Mesendoderm (in vitro differentiated cells): ENCODE data around the gene LRRFIP2.

Source experiments
- DNase-seq: peaks from one replicate; pipeline ENCODE4 v3.0.0; 2013
- H2AK5ac ChIP-seq: 2 replicates; pipeline ENCODE4 v1.6.1; 2013; ENCODE audit warnings: low read length, inconsistent platforms
- H2BK120ac ChIP-seq: 2 replicates; pipeline ENCODE4 v1.6.1; 2013; ENCODE audit warnings: low read depth, mild to moderate bottlenecking, low read length, moderate library complexity, mixed read lengths
- H2BK15ac ChIP-seq: replicated peaks from 2 replicates; pipeline ENCODE4 v1.6.1; 2013; ENCODE audit warnings: low read depth, mild to moderate bottlenecking, moderate library complexity
- H2BK5ac ChIP-seq: 2 replicates; pipeline ENCODE4 v1.6.1; 2013; ENCODE audit warnings: low read length, inconsistent platforms
- H3K18ac ChIP-seq: 2 replicates; pipeline ENCODE4 v1.6.1; 2013; ENCODE audit warnings: mild to moderate bottlenecking, low read length, mixed read lengths
- H3K23ac ChIP-seq: one replicate; pipeline ENCODE4 v1.6.1; 2013; ENCODE audit warnings: low read length
- H3K27ac ChIP-seq: 2 replicates; pipeline ENCODE4 v1.5.1; 2013; ENCODE audit warnings: low read depth, mild to moderate bottlenecking, inconsistent platforms, low read length, moderate library complexity
- H3K27me3 ChIP-seq: 2 replicates; pipeline ENCODE4 v1.6.1; 2013; ENCODE audit warnings: low read length, control low read depth, mild to moderate bottlenecking, inconsistent platforms; ENCODE audit not compliant: insufficient read depth, poor library complexity
- H3K36me3 ChIP-seq: 2 replicates; pipeline ENCODE4 v1.6.1; 2013; ENCODE audit warnings: low read length, inconsistent platforms; ENCODE audit not compliant: control insufficient read depth, insufficient read depth
- H3K4ac ChIP-seq: one replicate; pipeline ENCODE4 v1.6.1; 2013; ENCODE audit warnings: low read depth, mild to moderate bottlenecking, low read length, moderate library complexity
- H3K4me1 ChIP-seq: 2 replicates; pipeline ENCODE4 v1.6.1; 2013; ENCODE audit warnings: low read depth, low read length, inconsistent platforms; ENCODE audit not compliant: control insufficient read depth
- H3K4me2 ChIP-seq: 2 replicates; pipeline ENCODE4 v1.6.1; 2013; ENCODE audit warnings: low read length
- H3K4me3 ChIP-seq: 2 replicates; pipeline ENCODE4 v1.5.1; 2013; ENCODE audit warnings: mild to moderate bottlenecking, low read length
- H3K56ac ChIP-seq: one replicate; pipeline ENCODE4 v1.6.1; 2013; ENCODE audit warnings: low read length
- H3K79me1 ChIP-seq: 2 replicates; pipeline ENCODE4 v1.6.1; 2013; ENCODE audit warnings: low read length, inconsistent platforms
- H3K79me2 ChIP-seq: 2 replicates; pipeline ENCODE4 v1.6.1; 2013; ENCODE audit warnings: mild to moderate bottlenecking, low read length; ENCODE audit not compliant: control insufficient read depth, insufficient read depth
- H3K9ac ChIP-seq: 2 replicates; pipeline ENCODE4 v1.6.1; 2013; ENCODE audit warnings: low read length, inconsistent platforms
- H4K5ac ChIP-seq: one replicate; pipeline ENCODE4 v1.6.1; 2013; ENCODE audit warnings: low read length
- H4K8ac ChIP-seq: one replicate; pipeline ENCODE4 v1.6.1; 2013; ENCODE audit warnings: low read depth, mild to moderate bottlenecking, control low read depth, low read length, moderate library complexity
- WGBS: extraction: QIAGEN DNeasy Blood & Tissue Kit; methylation state at CpG from one replicate; pipeline ENCODE4 v1.1.7; 2013; ENCODE audit warnings: low lambda C conversion rate, missing lambda C conversion rate; ENCODE audit not compliant: insufficient coverage; ENCODE audit errors: extremely low coverage; 5-methylcytosine and 5-hydroxymethylcytosine counted together

LRRFIP2 gene

DNA sequence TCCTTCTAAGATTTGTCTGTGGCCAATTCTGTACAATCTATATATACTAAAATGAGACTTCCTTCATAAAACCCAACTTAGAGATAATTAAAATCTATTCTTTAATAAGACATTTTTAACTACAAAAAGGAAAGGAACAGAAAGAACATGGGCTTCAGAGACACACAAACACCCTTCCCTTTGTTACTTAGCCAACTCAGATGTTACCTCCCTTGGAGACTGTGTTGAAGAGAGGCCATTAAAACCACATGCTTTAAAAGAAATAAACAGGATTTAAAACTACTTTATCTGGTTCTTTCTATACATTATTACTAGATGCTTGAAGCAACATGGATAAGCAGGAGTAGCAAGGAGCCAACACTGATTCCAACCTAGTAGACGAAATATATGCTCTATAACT is 42.0 kb downstream of the LRRFIP2 start:
- H3K27me3 ChIP-seq, result no peaks in the 10 kb centered on the region
- H2BK5ac ChIP-seq, result no peak overlapping the region
- no peaks in the 10 kb centered on the region for H3K79me2 ChIP-seq
- no peak overlapping the region for H3K4ac ChIP-seq
- H3K4me3 ChIP-seq, result no peak overlapping the region
- H3K9ac ChIP-seq, result no peak overlapping the region
- no CpG with 5 or more reads among the region's 1 CpG for WGBS
- no peak overlapping the region for H4K8ac ChIP-seq
- H3K18ac ChIP-seq, result no peak overlapping the region
- no peak overlapping the region for H3K4me2 ChIP-seq
- DNase-seq, result no peak
- H2AK5ac ChIP-seq, result no peak overlapping the region
- H3K36me3 ChIP-seq, result no peaks in the 10 kb centered on the region
- no peak overlapping the region for H2BK15ac ChIP-seq
- H3K23ac ChIP-seq, result no peak overlapping the region
- H3K4me1 ChIP-seq, result no peaks in the 10 kb centered on the region
- no peak overlapping the region for H4K5ac ChIP-seq
- H3K79me1 ChIP-seq, result peaks cover 4% of the 10 kb centered on the region
- no peak overlapping the region for H2BK120ac ChIP-seq
- no peak overlapping the region for H3K27ac ChIP-seq
- H3K56ac ChIP-seq, result no peak overlapping the region

DNA sequence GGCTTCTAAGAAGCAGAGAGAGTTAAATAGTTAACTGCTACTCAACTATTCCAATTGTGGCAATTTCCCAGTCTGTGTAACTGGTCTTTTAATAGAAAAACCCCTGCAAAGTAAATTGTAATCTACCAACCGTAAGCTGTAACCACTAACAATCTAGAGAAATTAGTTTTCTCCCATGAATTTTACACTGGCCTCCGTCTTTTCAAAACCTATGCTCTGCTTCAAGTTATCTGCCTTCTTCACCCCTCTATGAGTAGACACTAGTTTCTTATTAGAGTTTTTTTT is 42.6 kb downstream of the LRRFIP2 start:
- Histone ChIP-seq H3K23ac (no peak overlapping the region), H3K79me1 (peaks cover 4% of the 10 kb centered on the region), H2BK15ac (no peak overlapping the region), H3K4me1 (no peaks in the 10 kb centered on the region), H2AK5ac (no peak overlapping the region), H3K56ac (no peak overlapping the region), H4K5ac (no peak overlapping the region), H3K36me3 (no peaks in the 10 kb centered on the region), H3K4ac (no peak overlapping the region), H3K79me2 (no peaks in the 10 kb centered on the region), H3K27ac (no peak overlapping the region), H2BK120ac (no peak overlapping the region), H2BK5ac (no peak overlapping the region), H3K18ac (no peak overlapping the region), H3K27me3 (no peaks in the 10 kb centered on the region), H3K9ac (no peak overlapping the region), H3K4me3 (no peak overlapping the region), H3K4me2 (no peak overlapping the region), H4K8ac (no peak overlapping the region)
- WGBS, result no CpG with 5 or more reads among the region's 2 CpGs
- DNase-seq, result no peak

DNA sequence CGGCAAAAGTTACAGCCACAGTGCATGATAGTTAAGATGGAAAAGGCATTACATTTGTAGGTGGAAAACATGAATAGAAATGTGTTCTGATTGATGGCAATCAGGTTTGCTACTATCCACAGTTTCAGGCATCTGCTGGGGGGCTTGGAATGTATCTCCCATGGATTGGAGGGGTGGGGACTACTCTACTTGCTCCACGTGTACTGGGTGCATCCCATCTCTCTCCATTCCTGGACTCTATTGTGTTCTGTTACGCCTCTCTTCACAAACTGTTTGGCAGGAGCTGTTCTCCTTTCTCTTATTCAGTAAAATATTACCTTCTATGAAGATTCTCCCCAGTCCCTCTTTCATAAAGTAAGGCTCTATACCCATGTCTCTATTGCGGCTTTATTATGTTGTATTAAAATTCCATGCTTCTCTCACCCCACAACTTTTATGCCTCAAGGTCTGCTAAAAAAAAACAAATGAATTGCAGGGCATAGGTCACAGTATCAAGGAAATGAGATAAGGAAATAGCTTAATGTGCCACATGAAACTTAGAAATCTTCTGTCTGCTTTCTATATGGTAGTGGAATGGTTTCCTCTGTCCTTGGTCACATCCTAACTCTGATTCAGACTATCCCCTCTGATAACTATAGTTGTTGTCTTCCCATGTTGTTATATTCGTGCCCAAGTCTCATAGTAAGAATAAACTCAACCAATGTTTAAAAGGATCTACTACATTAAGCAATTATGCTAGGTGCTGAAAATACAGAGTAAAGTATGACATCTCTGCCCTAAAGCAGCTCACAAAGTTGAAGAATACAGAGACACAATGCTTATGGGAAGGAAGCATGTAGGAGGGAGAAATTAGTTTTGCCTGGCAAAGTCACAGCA is 43.2 kb downstream of the LRRFIP2 start:
- H2BK120ac ChIP-seq, result no peak overlapping the region
- no peak overlapping the region for H2BK15ac ChIP-seq
- H3K56ac ChIP-seq, result no peak overlapping the region
- no peak overlapping the region for H3K4me3 ChIP-seq
- no peaks in the 10 kb centered on the region for H3K4me1 ChIP-seq
- H3K9ac ChIP-seq, result no peak overlapping the region
- H3K36me3 ChIP-seq, result no peaks in the 10 kb centered on the region
- no peak for DNase-seq
- no peak overlapping the region for H3K4me2 ChIP-seq
- H3K18ac ChIP-seq, result no peak overlapping the region
- no peaks in the 10 kb centered on the region for H3K27me3 ChIP-seq
- no peak overlapping the region for H3K4ac ChIP-seq
- no CpG with 5 or more reads among the region's 5 CpGs for WGBS
- H3K79me2 ChIP-seq, result no peaks in the 10 kb centered on the region
- no peak overlapping the region for H2BK5ac ChIP-seq
- peaks cover 4% of the 10 kb centered on the region for H3K79me1 ChIP-seq
- H4K8ac ChIP-seq, result no peak overlapping the region
- H3K27ac ChIP-seq, result no peak overlapping the region
- no peak overlapping the region for H2AK5ac ChIP-seq
- no peak overlapping the region for H3K23ac ChIP-seq
- H4K5ac ChIP-seq, result no peak overlapping the region

DNA sequence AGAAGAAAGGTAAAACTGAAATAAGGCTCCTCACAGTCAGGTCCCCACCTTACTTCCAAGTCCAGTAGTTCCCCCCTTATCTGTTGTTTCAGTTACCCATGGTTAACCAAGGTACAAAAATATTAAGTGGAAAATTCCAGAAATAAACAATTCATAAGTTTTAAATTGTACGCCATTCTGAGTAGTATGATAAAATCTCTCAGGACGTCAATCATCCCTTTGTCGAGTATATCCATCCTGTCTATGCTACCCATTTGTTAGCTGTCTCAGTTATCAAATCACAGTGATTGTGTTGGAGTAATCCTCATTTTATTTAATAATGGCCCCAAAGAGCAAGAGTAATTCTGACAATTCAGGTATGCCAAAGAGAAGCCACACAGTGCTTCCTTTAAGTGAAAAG is 43.9 kb downstream of the LRRFIP2 start:
- no peak for DNase-seq

DNA sequence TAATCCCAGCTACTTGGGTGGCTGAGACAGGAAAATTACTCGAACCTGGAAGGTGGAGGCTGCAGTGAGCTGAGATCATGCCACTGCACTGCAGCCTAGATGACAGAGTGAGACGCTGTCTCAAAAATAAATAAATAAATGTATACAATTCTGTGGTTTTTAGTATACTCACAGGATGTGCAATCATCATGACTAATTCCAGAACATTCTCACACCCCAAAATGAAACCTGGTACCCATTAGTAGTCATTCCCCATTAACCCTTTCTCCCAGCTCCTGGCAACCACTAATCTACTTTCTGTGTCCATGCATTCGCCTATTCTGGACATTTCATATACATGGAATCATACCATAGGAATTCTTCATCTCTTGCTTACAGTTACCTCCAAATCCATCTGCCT is 44.5 kb downstream of the LRRFIP2 start:
- Histone ChIP-seq H2BK120ac (no peak overlapping the region), H3K9ac (no peak overlapping the region)

More for the DNA sequence above, 43.9 kb downstream of the LRRFIP2 start:
- no peak overlapping the region for H3K27ac ChIP-seq
- no peak overlapping the region for H2BK15ac ChIP-seq
- H3K4me2 ChIP-seq, result no peak overlapping the region
- no peaks in the 10 kb centered on the region for H3K36me3 ChIP-seq
- no peaks in the 10 kb centered on the region for H3K4me1 ChIP-seq
- H4K8ac ChIP-seq, result no peak overlapping the region
- H2BK5ac ChIP-seq, result no peak overlapping the region
- no peaks in the 10 kb centered on the region for H3K27me3 ChIP-seq
- H3K56ac ChIP-seq, result no peak overlapping the region
- peaks cover 4% of the 10 kb centered on the region for H3K79me1 ChIP-seq
- H2BK120ac ChIP-seq, result no peak overlapping the region
- H3K4ac ChIP-seq, result no peak overlapping the region
- no peaks in the 10 kb centered on the region for H3K79me2 ChIP-seq
- no peak overlapping the region for H3K23ac ChIP-seq
- no peak overlapping the region for H4K5ac ChIP-seq
- no CpG with 5 or more reads among the region's 3 CpGs for WGBS
- no peak overlapping the region for H3K18ac ChIP-seq
- no peak overlapping the region for H3K9ac ChIP-seq
- H3K4me3 ChIP-seq, result no peak overlapping the region
- no peak overlapping the region for H2AK5ac ChIP-seq

DNA sequence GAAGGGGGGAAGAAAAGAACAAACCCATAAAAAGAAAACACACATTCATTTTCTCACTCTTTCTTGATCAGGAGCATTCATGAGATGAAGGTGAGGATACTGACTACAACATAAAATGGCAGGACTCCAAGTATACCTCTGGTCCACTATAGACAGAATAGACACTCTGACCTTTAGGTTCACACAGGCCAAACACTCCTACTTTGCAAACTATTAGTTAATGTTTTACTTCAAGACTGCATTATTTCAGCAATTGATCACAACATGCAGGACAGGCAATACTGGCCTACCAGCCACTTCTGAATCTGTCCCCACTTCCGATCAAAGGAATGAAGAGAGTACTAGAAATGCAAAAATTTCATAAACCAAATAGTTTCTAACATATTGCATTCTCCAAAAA is 47.0 kb downstream of the LRRFIP2 start:
- Histone ChIP-seq H2BK5ac (no peak overlapping the region), H3K4ac (no peak overlapping the region), H3K4me1 (no peaks in the 10 kb centered on the region), H3K27ac (no peak overlapping the region), H4K8ac (no peak overlapping the region), H4K5ac (no peak overlapping the region), H2BK120ac (no peak overlapping the region), H3K56ac (no peak overlapping the region), H3K27me3 (no peaks in the 10 kb centered on the region), H3K79me1 (no peaks in the 10 kb centered on the region), H3K4me2 (no peak overlapping the region), H2BK15ac (no peak overlapping the region), H3K9ac (no peak overlapping the region), H3K79me2 (no peaks in the 10 kb centered on the region), H2AK5ac (no peak overlapping the region), H3K36me3 (no peaks in the 10 kb centered on the region), H3K4me3 (no peak overlapping the region), H3K23ac (no peak overlapping the region), H3K18ac (no peak overlapping the region)
- no peak for DNase-seq
- no CpG with 5 or more reads among the region's 1 CpG for WGBS

More for the DNA sequence above, 44.5 kb downstream of the LRRFIP2 start:
- H3K4me1 ChIP-seq, result no peaks in the 10 kb centered on the region
- H3K79me2 ChIP-seq, result no peaks in the 10 kb centered on the region
- no peak overlapping the region for H3K23ac ChIP-seq
- H2BK5ac ChIP-seq, result no peak overlapping the region
- no peak overlapping the region for H2AK5ac ChIP-seq
- H4K5ac ChIP-seq, result no peak overlapping the region
- DNase-seq, result no peak
- H2BK15ac ChIP-seq, result no peak overlapping the region
- H3K4ac ChIP-seq, result no peak overlapping the region
- no peak overlapping the region for H3K4me3 ChIP-seq
- H3K27ac ChIP-seq, result no peak overlapping the region
- no peaks in the 10 kb centered on the region for H3K27me3 ChIP-seq
- H3K4me2 ChIP-seq, result no peak overlapping the region
- no peak overlapping the region for H3K56ac ChIP-seq
- H3K79me1 ChIP-seq, result peaks cover 4% of the 10 kb centered on the region
- H3K36me3 ChIP-seq, result no peaks in the 10 kb centered on the region
- no CpG with 5 or more reads among the region's 3 CpGs for WGBS
- H3K18ac ChIP-seq, result no peak overlapping the region
- no peak overlapping the region for H4K8ac ChIP-seq
